Right lobe of liver (tissue), 6 donors: ENCODE data around the gene SKP2. TPM values are rescaled to one million over a fixed set of nuclear protein-coding genes. Genes with fewer than 3 reads are reported as not detected.
A peak's percentile ranks its signal among the peaks of the same experiment; 100 is the strongest.

Experiments used
- ATAC-seq, 4 donors: fragments of 200-7000 bp; cut with Tn5 transposase; one replicate each; pipeline ENCODE4 v1.9.1; 2020; ENCODE audit warnings: mild to moderate bottlenecking in 4 of 4, moderate library complexity in 4 of 4
- DNase-seq, 3 donors: peaks; one replicate each; pipeline ENCODE4 v3.0.0-alpha.2; 2020
- H3K27ac ChIP-seq, 3 donors: fragments of 200-600 bp; one replicate each; pipeline ENCODE4 v1.8.0; 2022
- H3K27me3 ChIP-seq, 2 donors: fragments of 200-600 bp; one replicate each; pipeline ENCODE4 v1.8.0; 2022
- H3K36me3 ChIP-seq, 4 donors: fragments of 200-600 bp; sonication (generic) in 1 of 4; one replicate each; pipeline versions ENCODE4 v1.5.1 to v1.8.0; 2017 to 2022; ENCODE audit warnings: control low read depth in 1 of 4
- H3K4me1 ChIP-seq, 4 donors: fragments of 200-600 bp; sonication (generic) in 1 of 4; one replicate each; pipeline versions ENCODE4 v1.5.1 to v1.8.0; 2017 to 2022; ENCODE audit warnings: control low read depth in 1 of 4
- H3K4me3 ChIP-seq, 3 donors: fragments of 200-600 bp; one replicate each; pipeline ENCODE4 v1.8.0; 2022
- H3K9me3 ChIP-seq, 4 donors: fragments of 200-600 bp; sonication (generic) in 1 of 4; one replicate each; pipeline versions ENCODE4 v1.5.1 to v1.8.0; 2017 to 2022; ENCODE audit warnings: control low read depth in 1 of 4
- CTCF ChIP-seq, 4 donors: fragments of 200-600 bp in 3 of 4; fragments of 450-650 bp in 1 of 4; IDR thresholded peaks; one replicate each; pipeline versions ENCODE4 v1.5.1 to v1.8.0; 2016 to 2022; ENCODE audit warnings: antibody characterized with exemption in 4 of 4, mild to moderate bottlenecking in 2 of 4
- POLR2A ChIP-seq: fragments of 450-650 bp; IDR thresholded peaks from one replicate; pipeline ENCODE4 v1.6.1; 2017; ENCODE audit warnings: antibody characterized with exemption, mild to moderate bottlenecking
- WGBS: methylation state at CpG from one replicate; pipeline ENCODE4 v1.1.6; 2018; ENCODE audit warnings: low coverage, low lambda C conversion rate; ENCODE audit not compliant: insufficient coverage; ENCODE audit errors: missing lambda C conversion rate; 5-methylcytosine and 5-hydroxymethylcytosine counted together
- intact Hi-C, 2 donors: fragments of 100-400 bp; cut with DNase I; formaldehyde crosslinking; loops; one replicate each; pipeline versions ENCODE4 v1.11.2 to v1.14.1; 2022
- total RNA-seq, 6 experiments: library from RNA; depleted of rRNA in 2 of 6; stranded (reverse); fragments of >200 nt in 2 of 6; fragmentation: NEBNext Ultra II Directional in 3 of 6; extraction: Animal tissue kit (Norgen Biotek cat#: 25700) in 3 of 6; gene quantifications; one replicate each; pipeline versions ENCODE4 v1.1.0 to v1.2.4, GENCODE V29; 2016 to 2023
- donor health status: DM: no; HTN: yes; CAD: no.
- donor health status: DM: no; HTN: no; CAD: no.
- donor health status: DM: no; HTN: no; CAD: no.
- donor health status: DM: no; HTN: yes; CAD: no.
- donor health status: DM: no; HTN: yes; CAD: no.

SKP2 gene
- total RNA-seq, 6 experiments from 2014 or later = 11.8 to 25.0 (median 17.3) TPM

- peak overlapping the region; percentile 89 to 96 (median 91) for H3K4me3 ChIP-seq
- DNase-seq (peak in 2 of 3 donors; percentile 49 to 68), ATAC-seq (peak in 3 of 4 donors; percentile 7 to 34 (median 19))
- peaks cover 0 to 23% (median 8%) of the 10 kb centered on the region in 4 donors for H3K4me1 ChIP-seq
- no peaks in the 10 kb centered on the region for H3K9me3 ChIP-seq
- no peak for TF ChIP-seq POLR2A
- TF ChIP-seq CTCF (IDR thresholded peaks at IDR 0.05) = no peak
- peak overlapping the region; percentile 71 to 78 (median 72) for H3K27ac ChIP-seq
- intact Hi-C loops = no loop called here
- peaks cover 0 to 3% (median 0%) of the 10 kb centered on the region in 4 donors for H3K36me3 ChIP-seq
- 4% methylated on average over 22 of the region's 23 CpGs for WGBS
- no peaks in the 10 kb centered on the region for H3K27me3 ChIP-seq
These were observed 1.1 kb upstream of the SKP2 start for GRCh38 chr5:36150676-36151433.

- TF ChIP-seq CTCF (IDR thresholded peaks at IDR 0.05) (no peak), POLR2A (no peak)
- H3K4me3 ChIP-seq = peak overlapping the region; percentile 89 to 96 (median 91)
- no peaks in the 10 kb centered on the region for H3K27me3 ChIP-seq
- H3K27ac ChIP-seq = peak overlapping the region in 1 of 3 donors; percentile 15
- 2% methylated on average over 24 of the region's 24 CpGs for WGBS
- no peak for DNase-seq
- peaks cover 0 to 23% (median 8%) of the 10 kb centered on the region in 4 donors for H3K4me1 ChIP-seq
- intact Hi-C loops = no loop called here
- peaks cover 0 to 4% (median 1%) of the 10 kb centered on the region in 4 donors for H3K36me3 ChIP-seq
- no peaks in the 10 kb centered on the region for H3K9me3 ChIP-seq
- ATAC-seq = peak; percentile 3 to 13 (median 9)
These were observed 700 bp downstream of the SKP2 start for GRCh38 chr5:36152324-36153297.

GRCh38 chr5:36153298-36153677, 1.4 kb downstream of the SKP2 start:
- Histone ChIP-seq H3K4me1 (peaks cover 0 to 24% (median 8%) of the 10 kb centered on the region in 4 donors), H3K27ac (no peak overlapping the region), H3K36me3 (peaks cover 0 to 4% (median 1%) of the 10 kb centered on the region in 4 donors), H3K9me3 (no peaks in the 10 kb centered on the region), H3K4me3 (peak overlapping the region in 1 of 3 donors; percentile 96), H3K27me3 (no peaks in the 10 kb centered on the region)
- ATAC-seq = no peak
- TF ChIP-seq POLR2A = no peak
- TF ChIP-seq CTCF (IDR thresholded peaks at IDR 0.05) = no peak
- WGBS = 53% methylated on average over 7 of the region's 7 CpGs
- no peak for DNase-seq
- intact Hi-C loops = no loop called here

- no peaks in the 10 kb centered on the region for H3K9me3 ChIP-seq
- ATAC-seq (no peak), DNase-seq (no peak)
- no peak overlapping the region for H3K4me3 ChIP-seq
- peaks cover 0 to 4% (median 1%) of the 10 kb centered on the region in 4 donors for H3K36me3 ChIP-seq
- peaks cover 0 to 29% (median 8%) of the 10 kb centered on the region in 4 donors for H3K4me1 ChIP-seq
- H3K27me3 ChIP-seq = no peaks in the 10 kb centered on the region
- no peak for TF ChIP-seq CTCF (IDR thresholded peaks at IDR 0.05)
- no peak for TF ChIP-seq POLR2A
- 29% methylated on average over 4 of the region's 4 CpGs for WGBS
- no peak overlapping the region for H3K27ac ChIP-seq
- intact Hi-C loops = no loop called here
These were observed 1.8 kb downstream of the SKP2 start for GRCh38 chr5:36153726-36154125.
